DND-41 (cell line): ENCODE data around the gene FLRT1.

Experiments used
- ATAC-seq: fragments of 200-7000 bp; cut with Tn5 transposase; 3 replicates; pipeline ENCODE4 v1.9.1; 2021; ENCODE audit warnings: low read depth; ENCODE audit not compliant: insufficient read depth
- DNase-seq: peaks from one replicate; pipeline ENCODE4 v3.0.0-alpha.2; 2020
- H2AFZ ChIP-seq: 2 replicates; pipeline ENCODE4 v1.6.0; 2012; ENCODE audit warnings: low read depth, low read length
- H3K27ac ChIP-seq: 2 replicates; pipeline ENCODE4 v1.5.1; 2012; ENCODE audit warnings: low read length, inconsistent platforms
- H3K27me3 ChIP-seq: fragments of 200-600 bp; sonication (generic); 2 replicates; pipeline ENCODE4 v1.6.0; 2012; ENCODE audit warnings: low read length, mild to moderate bottlenecking, inconsistent platforms; ENCODE audit not compliant: insufficient read depth, poor library complexity
- H3K36me3 ChIP-seq: 2 replicates; pipeline ENCODE4 v1.5.1; 2012; ENCODE audit warnings: low read length, inconsistent platforms; ENCODE audit not compliant: insufficient read depth
- H3K4me1 ChIP-seq: 2 replicates; pipeline ENCODE4 v1.5.1; 2012; ENCODE audit warnings: mild to moderate bottlenecking, low read length; ENCODE audit not compliant: insufficient read depth
- H3K4me2 ChIP-seq: 2 replicates; pipeline ENCODE4 v1.6.0; 2012; ENCODE audit warnings: mild to moderate bottlenecking, moderate library complexity, low read length, inconsistent platforms; ENCODE audit not compliant: insufficient read depth
- H3K4me3 ChIP-seq, 2 experiments: fragments of 200-600 bp in 1 of 2; shearing (Covaris generic) in 1 of 2; 2 replicates each; pipeline ENCODE4 v1.5.1; 2012 to 2016; ENCODE audit warnings: inconsistent platforms in 2 of 2, low read length in 2 of 2, mild to moderate bottlenecking in 2 of 2, low read depth in 1 of 2, moderate library complexity in 1 of 2
- H3K79me2 ChIP-seq: 2 replicates; pipeline ENCODE4 v1.6.0; 2012; ENCODE audit warnings: low read length, inconsistent platforms; ENCODE audit not compliant: insufficient read depth
- H3K9ac ChIP-seq: 2 replicates; pipeline ENCODE4 v1.6.0; 2012; ENCODE audit warnings: low read depth, mild to moderate bottlenecking, inconsistent platforms, low read length, moderate library complexity
- H3K9me3 ChIP-seq: 2 replicates; pipeline ENCODE4 v1.5.1; 2012; ENCODE audit warnings: low read length, moderate library complexity, mild to moderate bottlenecking, inconsistent platforms; ENCODE audit not compliant: insufficient read depth, severe bottlenecking
- H4K20me1 ChIP-seq: 2 replicates; pipeline ENCODE4 v1.6.0; 2012; ENCODE audit warnings: low read length; ENCODE audit not compliant: insufficient read depth
- CTCF ChIP-seq: IDR thresholded peaks from 2 replicates; pipeline ENCODE4 v1.5.1; 2012; ENCODE audit warnings: borderline replicate concordance, low read length, moderate library complexity, mild to moderate bottlenecking; ENCODE audit not compliant: poor library complexity, severe bottlenecking; ENCODE audit errors: extremely low read depth
- EZH2 ChIP-seq: IDR thresholded peaks from 3 replicates; pipeline ENCODE4 v1.6.1; 2012; ENCODE audit warnings: borderline replicate concordance, low read depth, mild to moderate bottlenecking, moderate library complexity, low read length, inconsistent platforms; ENCODE audit not compliant: severe bottlenecking

Gene FLRT1

GRCh38 chr11:64065712-64066111 is 30.0 kb downstream of the FLRT1 start:
- no peak overlapping the region for H3K4me2 ChIP-seq
- no peaks in the 10 kb centered on the region for H3K4me1 ChIP-seq
- peaks cover 36% of the 10 kb centered on the region; the same call in 1 of the 2 replicates for H4K20me1 ChIP-seq
- no peaks in the 10 kb centered on the region for H3K36me3 ChIP-seq
- no peak overlapping the region for H3K27ac ChIP-seq
- H3K4me3 ChIP-seq: no peak overlapping the region
- H3K9me3 ChIP-seq: no peaks in the 10 kb centered on the region
- no peak for DNase-seq
- no peak for TF ChIP-seq CTCF
- no peak for TF ChIP-seq EZH2
- H3K9ac ChIP-seq: no peak overlapping the region
- H2AFZ ChIP-seq: no peak overlapping the region
- no peaks in the 10 kb centered on the region for H3K79me2 ChIP-seq
- H3K27me3 ChIP-seq: no peaks in the 10 kb centered on the region
- ATAC-seq: no peak

- DNase-seq: no peak
- no peaks in the 10 kb centered on the region for H3K36me3 ChIP-seq
- no peaks in the 10 kb centered on the region for H3K9me3 ChIP-seq
- no peak for ATAC-seq
- H3K27ac ChIP-seq: no peak overlapping the region
- no peak overlapping the region for H3K9ac ChIP-seq
- H4K20me1 ChIP-seq: peaks cover 37% of the 10 kb centered on the region
- H3K4me1 ChIP-seq: no peaks in the 10 kb centered on the region
- no peaks in the 10 kb centered on the region for H3K27me3 ChIP-seq
- H3K4me2 ChIP-seq: no peak overlapping the region
- no peaks in the 10 kb centered on the region for H3K79me2 ChIP-seq
- H3K4me3 ChIP-seq: no peak overlapping the region
- no peak for TF ChIP-seq EZH2
- TF ChIP-seq CTCF: no peak
- H2AFZ ChIP-seq: no peak overlapping the region
Measured at GRCh38 chr11:64067230-64067993, 31.7 kb downstream of the FLRT1 start.

- TF ChIP-seq EZH2 (no peak), CTCF (no peak)
- no peak overlapping the region for H2AFZ ChIP-seq
- no peak overlapping the region for H3K4me2 ChIP-seq
- H3K27ac ChIP-seq: no peak overlapping the region
- H4K20me1 ChIP-seq: peaks cover 32% of the 10 kb centered on the region
- H3K9ac ChIP-seq: no peak overlapping the region
- ATAC-seq (no peak), DNase-seq (no peak)
- H3K36me3 ChIP-seq: no peaks in the 10 kb centered on the region
- no peaks in the 10 kb centered on the region for H3K4me1 ChIP-seq
- H3K4me3 ChIP-seq: no peak overlapping the region
- no peaks in the 10 kb centered on the region for H3K27me3 ChIP-seq
- no peaks in the 10 kb centered on the region for H3K9me3 ChIP-seq
- no peaks in the 10 kb centered on the region for H3K79me2 ChIP-seq
Measured at GRCh38 chr11:64068705-64069400, 33.1 kb downstream of the FLRT1 start.
